Measurements from ENCODE around the gene C9orf50.
"Not testable (repeated sequence)": the region's sequence is repeated elsewhere in the genome, so short reads cannot be mapped to it uniquely, and the experiment has no call there.

The C9orf50 gene

DNA sequence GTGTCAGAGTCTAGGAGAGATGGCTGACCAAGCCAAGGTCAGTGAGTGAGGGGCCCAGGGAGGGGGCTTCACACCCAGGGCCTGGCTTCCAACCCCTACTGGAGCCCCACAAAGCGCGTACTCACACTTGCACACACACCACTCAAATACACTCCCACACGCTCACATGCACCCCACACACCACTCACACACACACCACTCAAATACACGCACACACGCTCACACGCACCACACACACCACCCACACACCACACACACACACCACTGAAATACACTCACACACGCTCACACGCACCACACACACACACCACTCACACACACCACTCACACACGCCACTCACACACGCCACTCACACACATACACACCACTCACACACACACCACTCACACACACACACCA, 26.7 kb upstream of the C9orf50 start:
- no peak for DNase-seq

DNA sequence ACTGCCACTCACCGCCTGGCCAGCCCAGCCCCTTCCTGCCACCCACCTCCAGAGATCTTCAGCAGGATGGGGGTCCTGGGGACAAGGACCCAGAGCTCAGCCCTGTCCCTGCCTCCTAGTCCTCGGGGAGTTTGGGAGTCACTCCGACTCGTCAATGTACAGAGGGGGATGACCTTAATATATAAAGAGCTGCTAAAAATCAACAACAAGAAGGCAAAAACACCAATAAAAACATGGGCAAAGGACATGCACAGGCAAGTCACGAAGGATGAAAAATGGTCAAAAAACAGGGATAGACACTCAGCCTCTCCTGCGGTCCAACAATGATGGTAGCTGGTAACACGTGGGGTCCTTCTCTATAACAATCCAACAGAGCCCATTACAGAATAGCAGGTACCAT, 25.8 kb upstream of the C9orf50 start:
- no peak for DNase-seq

DNA sequence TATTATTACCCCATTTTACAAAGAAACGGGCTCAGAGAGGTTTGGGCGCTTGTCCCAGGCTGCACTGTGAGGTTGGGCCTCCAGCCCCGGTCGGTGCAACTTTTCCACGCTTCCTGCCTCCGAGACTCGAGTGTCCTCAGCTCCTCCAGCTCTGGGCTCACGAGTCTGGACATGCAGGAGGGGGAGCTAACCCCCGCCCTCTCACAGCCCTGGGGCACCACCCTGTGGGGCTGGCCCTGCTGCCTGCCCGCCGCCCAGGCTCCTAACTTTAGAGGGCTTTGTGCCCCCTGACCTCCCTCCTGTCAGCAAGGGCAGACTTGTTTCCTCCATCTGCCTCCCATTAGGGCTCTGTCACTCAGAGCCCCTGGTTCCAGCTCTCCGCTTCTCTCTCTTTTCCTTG, 25.4 kb upstream of the C9orf50 start:
- no peak for DNase-seq

GRCh38 chr9:129644902-129645301, 24.0 kb upstream of the C9orf50 start:
- no peak for DNase-seq

GRCh38 chr9:129644365-129644764, 23.5 kb upstream of the C9orf50 start:
- no peak for DNase-seq

DNA sequence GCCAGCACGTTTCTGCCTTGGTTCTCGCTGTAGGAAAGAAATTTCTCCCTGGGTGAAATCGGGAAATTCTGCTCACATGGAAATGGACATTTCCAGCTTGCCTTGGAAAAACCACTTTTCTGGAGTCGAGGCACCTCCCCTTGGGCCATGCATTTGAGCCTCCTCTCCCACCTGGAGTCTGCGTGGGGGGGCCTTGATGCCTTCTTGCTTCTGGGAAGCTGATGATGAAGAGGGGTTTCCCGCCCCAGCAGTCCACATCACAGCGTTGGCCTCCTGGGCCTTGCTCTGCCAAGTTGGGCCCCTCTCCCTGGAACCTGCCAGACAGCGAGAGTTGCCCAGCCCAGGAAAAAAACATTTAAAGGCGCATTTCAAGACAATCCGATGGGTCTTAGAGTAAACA, 22.8 kb upstream of the C9orf50 start:
- DNase-seq = no peak

DNA sequence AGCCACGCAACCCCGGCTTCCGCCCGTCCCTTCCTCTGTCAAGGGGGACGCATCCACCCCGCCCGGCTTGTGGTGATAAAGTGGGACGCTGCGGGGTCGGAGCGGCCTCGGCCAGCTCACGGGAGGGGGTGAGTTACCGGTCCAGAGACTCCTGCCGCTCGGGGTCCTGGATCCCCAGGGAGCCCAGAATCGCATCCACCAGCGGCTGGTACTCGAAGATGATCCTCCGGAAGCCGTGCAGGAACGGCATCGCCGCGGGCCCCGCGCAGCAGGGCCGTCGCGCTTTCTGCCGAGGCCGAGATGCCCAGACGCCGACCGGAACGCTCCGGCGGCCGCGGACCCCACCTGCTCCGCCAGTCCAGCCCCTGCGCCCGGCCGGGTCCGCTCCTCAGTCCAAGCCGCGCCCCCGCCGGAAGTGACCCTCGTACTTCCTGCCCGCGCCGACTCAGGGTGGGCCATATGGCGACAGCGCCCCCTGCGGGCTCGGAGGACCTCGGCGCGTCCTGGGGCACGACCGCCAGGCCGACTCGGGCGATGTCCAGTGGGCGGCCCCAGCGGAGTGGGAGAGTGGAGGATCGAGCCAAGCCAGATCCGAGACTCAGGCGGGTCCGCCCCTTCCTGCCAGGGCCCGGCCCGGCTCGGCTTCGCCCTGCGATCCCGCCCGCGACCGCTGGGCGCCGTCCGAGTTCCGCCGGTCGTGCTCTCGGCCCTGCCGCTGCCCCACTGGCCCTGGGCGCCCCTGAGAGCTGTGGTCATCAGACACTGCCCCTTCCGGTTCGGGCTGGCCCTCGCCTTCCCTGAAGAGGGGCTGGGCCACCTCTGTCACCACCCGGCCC, 21.1 kb upstream of the C9orf50 start, which contains the start of gene ASB6:
TSS of gene ASB6 (minus strand) at position 402 of the 836 bp plus-strand sequence. CDS start at position 250, 152 bp downstream.
- DNase-seq = peak; percentile 64

- no peak for DNase-seq
These were observed 20.2 kb upstream of the C9orf50 start for GRCh38 chr9:129640871-129641749.

GRCh38 chr9:129640086-129640870, 19.4 kb upstream of the C9orf50 start:
- no peak for DNase-seq

DNA sequence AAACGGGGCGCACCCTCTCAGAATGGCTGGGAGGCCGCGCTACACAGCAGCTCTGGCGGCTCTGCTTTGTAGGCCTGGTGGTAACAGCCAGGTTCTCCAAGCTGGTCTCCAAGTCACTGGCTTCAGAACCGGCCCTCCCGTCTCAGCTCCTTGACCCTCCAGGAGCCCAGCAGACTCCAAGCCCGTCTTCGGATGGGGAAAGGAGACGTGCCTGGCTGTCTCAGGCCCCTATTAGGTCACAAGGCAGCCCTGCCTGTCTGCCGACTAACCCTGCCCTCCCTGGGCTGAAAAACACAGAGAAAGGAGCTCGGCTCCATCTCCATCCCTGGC, 18.8 kb upstream of the C9orf50 start:
- no peak for DNase-seq

- DNase-seq = no peak
These were observed 18.2 kb upstream of the C9orf50 start for GRCh38 chr9:129639034-129639630.

DNA sequence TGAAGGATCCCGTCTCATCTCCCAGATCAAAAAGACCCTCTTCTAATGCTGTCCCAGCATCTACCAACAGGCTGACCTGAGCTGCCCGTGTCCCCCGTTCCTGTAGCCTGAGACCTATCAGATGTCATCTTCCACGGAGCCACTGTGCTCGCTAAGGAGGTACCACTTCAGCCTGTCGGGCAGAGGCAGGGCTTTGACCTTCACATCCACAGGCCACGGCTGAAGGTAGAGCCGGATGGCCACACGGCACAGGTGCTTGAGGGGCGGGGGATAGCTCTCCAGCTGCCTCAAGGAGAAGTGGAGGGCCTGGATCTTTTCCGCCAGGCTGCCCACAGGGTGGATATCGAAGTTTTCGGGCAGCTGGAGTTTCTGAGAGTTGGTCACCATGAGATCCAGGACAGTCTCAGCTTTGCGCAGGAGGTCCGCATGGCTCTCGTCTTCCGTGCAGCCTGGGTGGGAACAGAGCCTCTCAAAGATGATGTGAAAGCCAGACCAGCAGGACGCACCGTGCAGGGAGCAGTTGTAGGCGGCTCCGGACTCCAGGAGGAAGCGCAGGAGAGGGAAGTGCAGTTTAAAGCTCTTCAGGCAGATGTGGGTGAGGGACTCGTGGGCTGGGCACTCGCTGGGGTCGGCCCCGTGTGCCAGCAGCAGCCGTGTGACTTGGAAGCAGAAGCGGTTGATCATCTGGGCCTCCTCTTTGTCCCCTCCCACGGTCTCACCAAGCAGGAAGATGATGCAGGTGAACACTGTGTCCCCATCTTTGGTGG, 17.0 kb upstream of the C9orf50 start:
- no peak for DNase-seq

GRCh38 chr9:129637102-129637501, 16.2 kb upstream of the C9orf50 start:
- no peak for DNase-seq

DNA sequence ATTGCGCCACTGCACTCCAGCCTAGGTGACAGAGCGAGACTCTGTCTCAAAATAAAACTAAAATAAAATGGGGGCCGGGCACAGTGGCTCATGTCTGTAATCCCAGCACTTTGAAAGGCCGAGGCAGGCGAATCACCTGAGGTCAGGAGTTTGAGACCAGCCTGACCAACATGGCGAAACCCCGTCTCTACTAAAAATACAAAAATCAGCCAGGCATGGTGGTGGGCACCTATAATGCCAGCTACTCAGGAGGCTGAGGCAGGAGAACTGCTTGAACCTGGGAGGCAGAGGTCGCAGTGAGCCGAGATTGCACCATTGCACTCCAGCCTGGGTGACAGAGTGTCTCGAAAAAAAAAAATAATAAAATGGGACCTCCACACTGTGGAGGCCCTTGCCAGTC, 15.4 kb upstream of the C9orf50 start:
- not testable (repeated sequence) for DNase-seq

DNA sequence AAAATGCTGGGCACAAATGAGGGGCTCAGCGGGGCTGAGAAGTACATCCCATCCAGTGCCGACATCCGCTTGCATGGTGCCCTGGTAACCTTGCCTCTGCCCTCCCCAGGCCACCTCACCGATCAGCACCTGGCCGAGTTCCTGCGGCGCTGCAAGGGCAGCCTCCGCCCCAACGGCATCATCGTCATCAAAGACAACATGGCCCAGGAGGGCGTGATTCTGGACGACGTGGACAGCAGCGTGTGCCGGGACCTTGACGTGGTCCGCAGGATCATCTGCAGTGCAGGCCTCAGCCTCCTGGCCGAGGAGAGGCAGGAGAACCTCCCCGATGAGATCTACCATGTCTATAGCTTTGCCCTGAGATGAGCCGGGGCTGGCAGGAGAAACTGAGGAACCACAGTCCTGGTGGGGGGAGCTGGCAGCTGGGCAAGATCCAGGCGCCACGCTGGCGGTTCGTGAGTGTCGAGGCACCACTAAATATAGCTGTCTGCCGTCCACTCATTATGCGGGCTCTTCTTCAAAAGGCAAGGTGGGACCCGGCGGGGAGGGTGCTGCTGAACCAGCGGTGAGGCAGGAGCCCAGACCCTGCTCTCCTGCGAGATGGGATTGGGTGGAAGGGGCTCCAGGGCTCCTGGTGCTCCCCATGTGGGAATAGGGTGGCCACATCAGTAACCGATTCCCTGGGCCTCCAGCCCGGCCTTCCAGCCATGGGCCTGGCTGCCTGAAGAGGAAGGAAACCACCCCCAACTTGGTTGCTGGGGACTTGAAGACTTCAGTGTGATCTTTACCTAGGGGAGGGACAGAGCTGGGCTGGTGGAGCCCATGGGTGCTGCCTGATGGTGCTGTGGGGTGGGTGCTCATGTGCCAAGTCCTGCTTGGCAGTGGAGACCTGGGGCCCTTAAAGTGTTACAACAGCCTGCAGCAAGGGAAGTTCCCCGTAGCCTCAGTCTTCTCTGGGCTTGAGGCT, 14.5 kb upstream of the C9orf50 start:
- DNase-seq = no peak

DNA sequence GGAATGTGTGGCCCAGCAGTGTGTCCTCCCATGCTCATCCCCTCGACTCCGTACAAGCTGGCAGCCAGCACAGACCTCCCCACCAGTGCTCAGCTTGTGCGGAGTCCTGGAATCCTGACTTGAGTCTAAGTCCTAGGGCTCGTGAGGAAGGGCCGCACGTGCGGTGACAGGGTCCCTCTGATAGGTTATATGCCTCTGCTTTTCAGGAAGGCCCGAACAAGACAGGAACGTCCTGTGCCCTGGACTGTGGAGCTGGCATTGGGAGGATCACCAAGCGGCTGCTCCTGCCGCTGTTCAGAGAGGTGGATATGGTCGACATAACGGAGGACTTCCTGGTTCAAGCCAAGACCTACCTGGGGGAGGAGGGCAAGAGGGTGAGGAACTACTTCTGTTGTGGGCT, 12.9 kb upstream of the C9orf50 start:
- DNase-seq = no peak

- DNase-seq = no peak
These were observed 12.3 kb upstream of the C9orf50 start for GRCh38 chr9:129633207-129633606.

GRCh38 chr9:129632460-129632859, 11.6 kb upstream of the C9orf50 start:
- no peak for DNase-seq

DNA sequence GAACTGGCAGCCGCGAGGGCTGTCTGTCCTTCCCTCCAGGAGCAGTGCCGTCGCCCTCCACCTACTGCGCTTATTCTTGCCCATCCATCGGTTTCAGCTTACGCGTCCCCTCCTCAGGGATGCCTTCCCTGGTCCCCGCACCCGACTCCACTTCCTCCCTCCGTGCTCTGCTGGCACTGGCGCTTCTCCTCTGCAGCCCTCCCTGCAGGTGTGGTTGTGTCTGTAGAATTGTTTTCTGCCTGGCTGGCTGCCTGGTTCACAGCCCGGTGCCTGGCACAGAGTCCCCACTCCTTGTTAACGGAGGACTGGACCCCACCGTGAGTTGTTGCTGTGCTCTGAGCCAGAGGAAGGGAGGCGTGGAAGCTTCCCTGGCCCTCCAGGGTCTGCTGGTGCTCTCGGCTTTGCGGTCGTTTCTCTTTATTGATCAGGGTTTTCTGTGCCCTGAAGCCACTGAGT, 10.8 kb upstream of the C9orf50 start:
- DNase-seq = no peak

GRCh38 chr9:129630967-129631673, 10.2 kb upstream of the C9orf50 start:
- DNase-seq = no peak

Data from NCI-H526 treated with DMSO at 0.1 percent for 48 hours (cell line).